Peyer's patch (tissue), 4 donors: ENCODE measurements around the gene AARS2.

ENCODE experiments used
- CTCF ChIP-seq, 6 experiments: fragments of 450-650 bp in 4 of 6; fragments of 200-600 bp in 2 of 6; sonication (generic) in 1 of 6; IDR thresholded peaks; one replicate each; pipeline ENCODE4 v1.5.1; 2017 to 2019; ENCODE audit warnings: antibody characterized with exemption in 6 of 6, mild to moderate bottlenecking in 3 of 6, moderate library complexity in 1 of 6
- POLR2A ChIP-seq, 2 donors: fragments of 450-650 bp; IDR thresholded peaks; one replicate each; pipeline ENCODE4 v1.5.1; 2017; ENCODE audit warnings: antibody characterized with exemption in 2 of 2, mild to moderate bottlenecking in 2 of 2, moderate library complexity in 2 of 2

GRCh38 chr6:44356487-44356886 lies 43.3 kb upstream of the AARS2 start:
- no peak for TF ChIP-seq CTCF (IDR thresholded peaks at IDR 0.05)
- no peak for TF ChIP-seq POLR2A (IDR thresholded peaks at IDR 0.05)
